Activated CD4-positive, CD25-positive, alpha-beta regulatory T cell (primary cell): ENCODE results near the gene TANGO2.
"Not testable (repeated sequence)": the region's sequence is repeated elsewhere in the genome, so short reads cannot be mapped to it uniquely, and the experiment has no call there.

ENCODE experiments used
- DNase-seq, 4 experiments: peaks; one replicate each; lab custom pipeline; 2025; lab: John Stamatoyannopoulos, UW

Gene TANGO2

DNA sequence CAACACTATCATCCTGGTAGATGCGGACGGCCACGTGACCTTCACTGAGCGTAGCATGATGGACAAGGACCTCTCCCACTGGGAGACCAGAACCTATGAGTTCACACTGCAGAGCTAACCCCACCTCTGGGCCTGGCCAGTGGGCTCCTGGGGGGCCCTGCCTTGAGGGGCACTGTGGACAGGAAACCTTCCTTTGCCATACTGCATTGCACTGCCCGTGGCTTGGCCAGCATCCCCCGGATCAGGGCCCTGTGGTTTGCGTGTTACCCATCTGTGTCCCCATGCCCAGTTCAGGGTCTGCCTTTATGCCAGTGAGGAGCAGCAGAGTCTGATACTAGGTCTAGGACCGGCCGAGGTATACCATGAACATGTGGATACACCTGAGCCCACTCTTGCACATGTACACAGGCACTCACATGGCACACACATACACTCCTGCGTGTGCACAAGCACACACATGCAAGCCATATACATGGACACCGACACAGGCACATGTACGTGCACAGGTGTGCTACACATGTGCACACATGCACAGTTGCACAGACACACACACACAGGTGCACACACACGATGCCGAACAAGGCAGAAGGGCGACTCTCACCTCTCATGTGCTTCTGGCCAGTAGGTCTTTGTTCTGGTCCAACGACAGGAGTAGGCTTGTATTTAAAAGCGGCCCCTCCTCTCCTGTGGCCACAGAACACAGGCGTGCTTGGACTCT is 43.8 kb downstream of the TANGO2 start:
- DNase-seq = no peak

DNA sequence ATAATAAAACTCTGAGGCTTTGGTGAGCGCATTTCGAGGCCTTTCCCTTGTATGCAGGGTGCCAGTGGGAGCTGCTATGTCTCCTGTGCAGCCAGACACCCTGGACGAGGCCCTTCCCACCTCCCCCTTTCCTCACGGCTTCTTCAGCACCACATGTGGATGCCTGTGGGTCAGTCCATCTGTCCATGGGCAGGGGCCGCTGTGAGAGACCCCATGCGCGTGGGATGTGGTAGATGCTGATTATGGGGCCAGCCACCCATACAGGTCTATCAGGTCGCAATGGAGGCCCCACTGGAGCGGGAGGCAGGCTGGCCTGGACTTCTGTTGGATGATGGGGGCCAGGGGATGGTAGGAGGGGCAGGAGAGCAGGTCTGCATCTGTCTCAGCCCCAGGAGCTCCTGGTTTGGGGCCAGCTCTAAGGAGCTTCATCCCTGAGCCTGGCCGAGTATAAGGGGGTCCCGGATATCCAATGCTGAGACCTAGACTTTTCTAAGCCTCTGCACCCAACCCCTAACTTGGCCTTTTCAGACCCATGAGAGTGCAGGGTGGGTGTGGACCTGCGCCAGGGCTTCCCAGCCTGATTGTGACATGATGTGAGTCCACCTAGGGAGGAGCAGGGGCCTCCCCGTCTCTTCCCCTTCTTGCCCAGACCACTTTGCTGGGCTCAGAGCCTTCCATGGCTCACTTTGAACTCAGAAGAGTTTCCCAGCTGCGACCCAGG is 45.1 kb downstream of the TANGO2 start:
- DNase-seq = no peak

- no peak for DNase-seq
Observed at GRCh38 chr22:20066617-20067383, 45.9 kb downstream of the TANGO2 start.

GRCh38 chr22:20067384-20067682 is 46.4 kb downstream of the TANGO2 start:
- not testable (repeated sequence) for DNase-seq

DNA sequence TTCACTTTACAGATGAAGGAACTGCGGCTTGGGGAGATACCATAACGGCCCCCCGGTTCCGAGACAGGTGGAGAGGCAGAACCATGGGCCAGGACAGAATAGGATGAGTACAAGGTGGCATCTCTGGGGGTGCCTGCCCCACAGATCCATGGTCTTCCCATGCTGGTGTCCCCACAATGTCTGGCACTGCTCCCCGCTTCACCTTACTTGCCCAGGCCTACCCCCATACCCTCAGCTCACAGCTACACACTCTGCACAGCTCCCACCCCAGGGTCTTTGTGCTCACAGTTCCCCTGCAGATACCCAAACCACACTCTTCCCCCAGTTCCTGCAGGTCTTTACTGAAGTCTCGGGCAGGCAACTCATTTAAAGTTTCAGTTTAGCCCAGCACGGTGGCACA is 47.7 kb downstream of the TANGO2 start:
- DNase-seq = no peak

DNA sequence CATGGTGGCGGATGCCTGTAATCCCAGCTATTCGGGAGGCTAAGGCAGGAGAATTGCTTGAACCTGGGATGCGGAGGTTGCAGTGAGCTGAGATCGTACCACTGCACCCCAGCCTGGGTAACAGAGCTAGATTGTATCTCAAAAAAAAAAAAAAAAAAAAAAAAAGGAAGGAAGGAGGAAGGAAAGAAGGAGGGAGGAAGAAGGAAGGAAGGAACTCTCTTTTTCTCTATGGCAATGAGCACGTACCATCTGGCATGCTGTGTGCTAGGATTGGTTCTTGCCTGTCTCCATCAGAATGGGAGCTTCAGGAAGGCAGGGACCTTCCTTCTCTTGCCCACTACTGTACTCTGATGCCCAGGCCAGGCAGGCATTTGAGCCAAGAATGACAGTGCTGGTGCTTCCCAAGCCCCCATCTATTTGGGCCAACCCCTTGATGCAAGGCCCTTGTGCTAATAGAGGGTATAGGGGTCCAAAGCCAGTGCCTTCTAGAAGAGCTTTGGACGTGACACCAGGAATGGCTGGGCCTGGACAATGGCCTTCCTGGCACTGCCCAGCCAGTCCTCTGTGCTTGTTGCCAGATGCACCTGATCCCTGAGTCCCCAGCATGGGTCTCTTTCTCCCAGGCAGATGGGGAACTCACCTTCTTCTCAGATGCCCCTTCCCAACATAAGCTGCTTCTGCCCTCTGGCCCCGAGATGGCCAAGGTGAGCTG is 48.6 kb downstream of the TANGO2 start:
- no peak for DNase-seq

GRCh38 chr22:20071524-20071972 is 50.6 kb downstream of the TANGO2 start:
- no peak for DNase-seq

GRCh38 chr22:20076627-20077172 is 55.8 kb downstream of the TANGO2 start:
- no peak for DNase-seq

- peak; percentile 36 to 59 (median 50) for DNase-seq
Observed at GRCh38 chr22:20079745-20080444, 59.0 kb downstream of the TANGO2 start, which contains the start of gene DGCR8. Gene DGCR8 (plus strand): TSS chr22:20080241. CDS start chr22:20085964, 5,723 bp downstream.

DNA sequence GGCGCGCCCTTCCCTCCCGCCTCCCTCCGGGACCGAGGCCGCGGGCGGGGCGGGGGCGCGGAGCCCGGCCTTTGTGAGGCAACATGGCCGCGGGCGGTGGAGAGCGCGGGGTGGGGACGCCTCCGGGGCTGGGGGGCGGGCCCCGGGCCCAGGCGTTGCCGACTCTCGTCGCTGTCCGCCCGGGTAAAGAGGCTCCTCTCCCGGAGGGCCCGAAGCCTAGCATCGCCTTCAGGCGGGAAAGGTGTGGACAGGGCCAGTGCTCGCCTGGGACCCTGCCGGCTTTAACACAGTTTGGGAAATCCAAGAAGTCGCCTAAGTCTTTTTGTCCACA is 59.5 kb downstream of the TANGO2 start:
- peak; percentile 47 to 59 (median 50) for DNase-seq

- no peak for DNase-seq
Observed at GRCh38 chr22:20080776-20081654, 60.1 kb downstream of the TANGO2 start.

- DNase-seq = no peak
Observed at GRCh38 chr22:20083157-20083890, 62.4 kb downstream of the TANGO2 start.

DNA sequence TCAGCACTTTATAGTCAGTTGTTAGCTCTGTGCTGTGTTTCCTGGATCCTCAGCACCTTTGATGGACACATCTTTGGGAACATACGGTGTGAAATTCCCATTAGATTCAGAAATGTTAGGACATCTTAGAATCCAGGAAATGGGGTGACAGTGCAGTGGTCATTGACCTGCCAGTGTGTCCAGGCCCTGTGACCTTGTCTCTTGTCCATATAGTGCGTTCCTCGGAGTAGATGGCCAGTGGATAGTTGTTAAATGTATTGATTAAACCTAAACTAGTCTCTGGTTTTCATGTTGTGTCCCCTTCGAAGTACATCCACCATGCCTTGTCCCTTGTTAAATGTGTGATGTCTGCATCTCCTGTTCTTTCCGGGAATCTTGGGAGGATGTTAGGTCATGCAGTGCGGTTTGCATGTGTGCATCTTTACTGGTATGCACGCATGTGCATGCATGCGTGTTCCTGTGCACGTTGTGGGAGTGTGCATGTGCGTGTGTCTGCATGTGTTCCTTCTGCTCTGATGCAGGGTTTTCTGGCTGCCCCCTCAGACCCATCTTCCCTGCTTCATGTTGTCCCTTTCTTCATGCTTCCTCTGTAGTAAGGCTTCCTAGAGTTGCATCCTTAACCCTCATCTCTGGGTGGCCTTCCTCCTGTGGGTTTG is 63.1 kb downstream of the TANGO2 start:
- DNase-seq = no peak

DNA sequence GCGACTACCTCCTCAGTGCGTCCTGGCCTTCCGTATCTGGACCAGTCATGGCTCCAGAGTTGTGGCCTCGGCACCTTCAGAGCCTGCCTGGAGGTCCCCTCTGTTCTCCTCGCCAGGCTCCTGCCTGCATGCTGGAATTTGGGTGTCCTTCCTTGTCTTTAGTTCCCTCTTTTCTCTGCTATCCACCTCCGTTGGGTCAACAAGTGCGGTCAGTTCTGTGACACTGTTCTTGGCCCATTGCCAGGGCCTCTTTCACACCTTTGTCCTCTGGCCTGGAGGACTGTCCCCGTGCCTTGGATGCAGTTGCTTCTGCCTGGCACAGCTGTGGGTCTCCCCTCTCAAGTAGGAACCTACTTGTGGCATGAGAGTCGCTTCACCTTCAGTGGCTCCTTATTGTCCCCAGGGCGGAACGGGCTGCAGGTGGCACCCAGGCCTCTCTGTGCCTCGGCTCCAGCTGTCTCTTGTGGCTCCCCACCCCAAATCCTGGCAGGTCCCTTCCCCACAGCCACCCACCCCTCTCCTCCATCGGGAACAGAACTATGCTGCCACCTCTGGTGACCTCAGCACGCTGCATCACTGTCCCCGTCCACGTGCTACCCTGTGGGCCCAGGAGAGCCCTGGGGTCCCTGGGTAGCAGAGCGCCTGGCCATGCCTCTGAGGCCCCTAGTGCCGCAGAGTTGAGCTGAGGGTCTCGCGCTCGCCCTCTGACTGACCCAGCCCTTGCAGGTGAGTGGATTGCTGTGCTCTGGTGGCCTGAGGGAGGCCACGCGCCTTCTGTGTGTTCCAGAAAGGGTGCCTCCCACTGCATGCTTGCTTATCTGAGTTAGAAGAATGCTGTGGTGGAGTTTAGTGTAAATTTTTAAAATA is 63.9 kb downstream of the TANGO2 start:
- no peak for DNase-seq

- DNase-seq = no peak
Observed at GRCh38 chr22:20085651-20086050, 64.7 kb downstream of the TANGO2 start.

DNA sequence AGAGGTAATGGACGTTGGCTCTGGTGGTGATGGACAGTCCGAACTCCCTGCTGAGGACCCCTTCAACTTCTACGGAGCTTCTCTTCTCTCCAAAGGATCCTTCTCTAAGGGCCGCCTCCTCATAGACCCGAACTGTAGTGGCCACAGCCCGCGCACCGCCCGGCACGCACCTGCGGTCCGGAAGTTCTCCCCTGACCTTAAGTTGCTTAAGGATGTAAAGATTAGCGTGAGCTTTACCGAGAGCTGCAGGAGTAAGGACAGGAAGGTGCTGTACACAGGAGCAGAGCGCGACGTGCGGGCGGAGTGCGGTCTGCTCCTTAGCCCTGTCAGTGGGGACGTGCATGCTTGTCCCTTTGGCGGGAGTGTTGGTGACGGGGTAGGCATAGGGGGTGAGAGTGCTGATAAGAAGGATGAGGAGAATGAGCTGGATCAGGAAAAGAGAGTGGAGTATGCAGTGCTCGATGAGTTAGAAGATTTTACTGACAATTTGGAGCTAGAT is 65.2 kb downstream of the TANGO2 start:
- DNase-seq = no peak

DNA sequence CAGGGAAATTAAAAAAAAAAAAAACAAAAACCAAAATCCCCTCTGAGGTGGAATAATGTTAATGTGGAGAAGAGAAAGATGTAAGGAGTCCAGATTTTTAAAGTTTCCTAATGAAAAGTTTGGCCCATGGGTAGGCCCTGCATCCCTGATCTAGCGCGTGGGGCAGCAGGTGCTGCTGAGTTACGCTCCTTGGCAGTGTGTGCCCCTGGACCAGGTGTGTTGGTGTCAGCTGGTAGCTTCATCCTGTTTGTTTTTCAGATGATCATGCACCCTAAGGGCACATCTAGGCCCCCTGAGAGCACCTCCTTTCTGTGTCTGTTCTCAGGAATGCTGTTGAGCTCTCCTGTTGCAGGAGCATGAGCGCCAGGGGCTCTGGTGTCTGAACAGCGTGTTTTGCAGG is 65.9 kb downstream of the TANGO2 start:
- DNase-seq = no peak
